Ectodermal cell (in vitro differentiated cells): ENCODE measurements around the gene FRY.

Experiments
- H3K27ac ChIP-seq: 2 replicates; pipeline ENCODE4 v1.7.0; 2013; ENCODE audit warnings: mild to moderate bottlenecking, low read depth, low read length; ENCODE audit not compliant: insufficient read depth, poor library complexity, severe bottlenecking
- H3K27me3 ChIP-seq: 2 replicates; pipeline ENCODE4 v1.7.0; 2013; ENCODE audit warnings: mild to moderate bottlenecking, low read length; ENCODE audit not compliant: insufficient read depth, control insufficient read depth, poor library complexity, severe bottlenecking
- H3K36me3 ChIP-seq: one replicate; pipeline ENCODE4 v1.7.0; 2013; ENCODE audit warnings: low read length; ENCODE audit not compliant: control insufficient read depth, insufficient read depth
- H3K4me1 ChIP-seq: one replicate; pipeline ENCODE4 v1.7.0; 2013; ENCODE audit warnings: low read length; ENCODE audit not compliant: control insufficient read depth, insufficient read depth
- H3K4me3 ChIP-seq: 2 replicates; pipeline ENCODE4 v1.7.0; 2013; ENCODE audit warnings: low read depth, low read length, control low read depth; ENCODE audit not compliant: insufficient read depth
- H3K9me3 ChIP-seq: 2 replicates; pipeline ENCODE4 v1.7.0; 2013; ENCODE audit warnings: mild to moderate bottlenecking, low read length, moderate library complexity; ENCODE audit not compliant: control insufficient read depth
- WGBS, 2 experiments: methylation state at CpG; one replicate each; pipeline ENCODE4 v1.1.7; 2013; ENCODE audit warnings: missing lambda C conversion rate in 2 of 2; 5-methylcytosine and 5-hydroxymethylcytosine counted together

FRY gene

DNA sequence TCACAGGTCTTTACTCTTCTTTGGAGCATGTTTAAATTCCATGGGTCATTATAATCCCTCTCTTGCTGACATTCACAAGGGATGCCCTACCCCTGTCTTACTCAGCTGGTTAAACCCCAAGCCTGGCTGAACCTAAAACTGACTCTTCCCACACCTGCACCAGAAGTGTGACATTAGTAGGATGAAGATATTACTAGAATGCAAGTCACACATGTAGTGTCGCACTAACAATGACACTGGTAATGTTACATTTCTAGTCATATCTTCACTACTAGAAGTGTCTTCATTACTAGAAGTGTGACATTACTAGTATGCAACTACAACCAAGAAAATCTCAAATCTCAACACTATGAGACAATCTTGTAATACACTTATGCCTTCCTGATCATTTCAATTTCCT lies 269.3 kb downstream of the FRY start:
- Histone ChIP-seq H3K9me3 (no peaks in the 10 kb centered on the region), H3K4me3 (no peak overlapping the region), H3K27ac (no peak overlapping the region), H3K36me3 (no peaks in the 10 kb centered on the region), H3K27me3 (no peaks in the 10 kb centered on the region), H3K4me1 (peaks cover 5% of the 10 kb centered on the region)
- WGBS, 2 experiments, result 90 to 100% methylated on average over 1 of the region's 1 CpG

DNA sequence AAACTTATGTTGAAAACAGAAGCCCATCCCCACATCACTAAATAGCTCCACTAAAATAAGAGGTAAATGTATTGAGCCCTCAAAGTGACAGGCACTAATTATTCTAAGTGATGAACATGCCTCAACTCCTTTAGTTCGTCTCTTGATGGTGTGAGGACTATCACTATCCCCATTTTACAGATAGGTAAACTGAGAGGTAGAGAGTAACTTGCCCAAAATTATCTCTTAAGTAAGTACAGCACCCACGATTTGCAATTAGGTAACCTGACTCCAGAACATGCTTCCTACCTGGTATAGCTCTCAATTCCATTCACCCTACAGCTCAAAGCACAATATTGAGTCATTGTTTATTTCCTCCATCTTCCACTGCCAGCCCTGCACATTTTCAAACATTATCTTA lies 270.9 kb downstream of the FRY start:
- peaks cover 5% of the 10 kb centered on the region for H3K4me1 ChIP-seq
- H3K27me3 ChIP-seq, result no peaks in the 10 kb centered on the region
- 87 to 88% methylated on average over 2 of the region's 2 CpGs for WGBS, 2 experiments
- no peaks in the 10 kb centered on the region for H3K9me3 ChIP-seq
- no peak overlapping the region for H3K4me3 ChIP-seq
- no peak overlapping the region for H3K27ac ChIP-seq
- no peaks in the 10 kb centered on the region for H3K36me3 ChIP-seq

DNA sequence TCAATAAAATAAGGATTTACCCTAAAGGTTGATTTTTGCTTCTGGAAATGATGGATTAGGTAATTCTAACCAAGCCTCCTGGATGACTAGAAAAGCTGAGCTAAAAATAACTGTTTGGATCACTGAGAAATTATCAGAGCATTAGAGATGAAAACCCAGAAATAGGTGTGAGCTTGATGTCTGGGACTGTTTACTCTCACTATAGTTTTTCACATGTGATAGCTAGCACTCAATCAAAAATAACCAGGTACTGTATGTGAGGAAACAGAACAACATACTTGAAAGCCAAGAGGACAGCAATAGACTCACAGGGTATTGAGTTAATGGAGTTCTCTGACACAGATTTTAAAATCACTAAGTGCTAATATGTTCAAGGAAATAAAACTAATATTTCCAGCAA lies 274.1 kb downstream of the FRY start:
- no peaks in the 10 kb centered on the region for H3K27me3 ChIP-seq
- no peaks in the 10 kb centered on the region for H3K4me1 ChIP-seq
- no peak overlapping the region for H3K27ac ChIP-seq
- H3K36me3 ChIP-seq, result no peaks in the 10 kb centered on the region
- no peaks in the 10 kb centered on the region for H3K9me3 ChIP-seq
- no peak overlapping the region for H3K4me3 ChIP-seq

DNA sequence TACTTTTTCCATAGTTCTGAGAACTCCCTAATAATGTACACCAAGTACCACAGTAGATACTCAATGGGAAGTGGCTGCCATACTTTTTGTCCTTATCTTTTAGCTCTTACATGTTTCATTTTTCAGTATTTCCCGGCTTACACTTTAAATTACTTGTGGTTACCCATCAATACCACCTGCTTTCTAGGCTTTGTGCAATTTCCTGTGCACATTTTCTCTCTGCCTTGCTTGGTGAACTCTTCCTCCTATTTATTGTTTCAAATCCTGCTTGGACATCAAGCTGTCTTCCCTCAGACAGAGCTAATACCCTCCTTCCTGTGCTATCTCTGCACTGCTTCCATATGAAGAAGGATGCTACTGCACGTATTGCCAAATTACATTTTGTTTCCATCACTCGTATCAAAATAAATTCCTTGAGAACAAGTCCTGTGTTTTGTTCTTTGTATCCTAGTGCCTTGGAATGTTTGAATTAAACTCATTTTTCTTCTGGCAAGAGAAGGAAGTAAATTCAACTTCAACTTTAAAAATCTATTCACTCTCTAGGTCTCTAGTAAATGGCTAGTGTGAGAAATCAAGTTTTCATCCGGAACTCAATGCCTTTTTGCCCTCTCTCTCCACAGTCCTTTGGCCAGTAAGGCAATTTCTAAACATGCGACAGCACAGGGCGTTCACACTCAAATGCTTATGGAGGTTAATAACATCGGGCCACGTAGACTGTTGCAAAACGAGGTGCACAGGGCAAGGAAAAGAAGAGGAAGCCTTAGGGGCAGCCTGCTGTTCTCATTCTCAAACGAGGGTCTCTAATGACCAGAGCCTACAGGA lies 277.9 kb downstream of the FRY start:
- no peaks in the 10 kb centered on the region for H3K27me3 ChIP-seq
- no peak overlapping the region for H3K27ac ChIP-seq
- no peaks in the 10 kb centered on the region for H3K36me3 ChIP-seq
- no peak overlapping the region for H3K4me3 ChIP-seq
- no peaks in the 10 kb centered on the region for H3K4me1 ChIP-seq
- 76 to 82% methylated on average over 9 to 10 of the region's 10 CpGs for WGBS, 2 experiments
- no peaks in the 10 kb centered on the region for H3K9me3 ChIP-seq

DNA sequence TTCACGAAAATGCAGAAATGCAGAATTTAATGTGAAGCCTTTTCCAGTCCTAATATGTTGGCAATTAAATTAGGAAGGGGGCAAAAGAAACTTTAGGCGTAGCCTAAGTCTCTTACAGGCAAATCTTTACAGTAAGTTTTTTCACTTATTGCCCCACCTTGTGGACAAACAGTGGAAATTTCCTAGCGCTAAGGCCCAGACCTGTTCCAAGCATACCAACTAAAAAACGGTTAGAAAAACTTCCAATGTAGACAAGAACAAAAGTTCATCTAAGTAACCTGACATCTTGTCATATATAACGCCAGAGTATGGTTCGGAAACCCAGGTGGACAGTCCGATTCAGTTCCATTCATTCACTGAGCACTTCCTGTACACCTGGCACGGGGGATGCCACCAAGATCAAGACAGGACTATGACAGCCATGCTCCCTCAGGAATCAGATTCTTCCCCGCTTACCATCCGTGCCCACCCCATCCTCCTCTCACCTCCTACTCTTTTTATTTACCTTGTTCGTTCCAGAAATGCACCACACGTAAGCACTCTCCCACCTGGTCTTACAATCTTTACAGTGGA lies 278.6 kb downstream of the FRY start:
- H3K27me3 ChIP-seq, result no peaks in the 10 kb centered on the region
- WGBS, 2 experiments, result 56 to 60% methylated on average over 12 of the region's 12 CpGs
- no peaks in the 10 kb centered on the region for H3K36me3 ChIP-seq
- H3K9me3 ChIP-seq, result no peaks in the 10 kb centered on the region
- no peak overlapping the region for H3K27ac ChIP-seq
- no peak overlapping the region for H3K4me3 ChIP-seq
- no peaks in the 10 kb centered on the region for H3K4me1 ChIP-seq

DNA sequence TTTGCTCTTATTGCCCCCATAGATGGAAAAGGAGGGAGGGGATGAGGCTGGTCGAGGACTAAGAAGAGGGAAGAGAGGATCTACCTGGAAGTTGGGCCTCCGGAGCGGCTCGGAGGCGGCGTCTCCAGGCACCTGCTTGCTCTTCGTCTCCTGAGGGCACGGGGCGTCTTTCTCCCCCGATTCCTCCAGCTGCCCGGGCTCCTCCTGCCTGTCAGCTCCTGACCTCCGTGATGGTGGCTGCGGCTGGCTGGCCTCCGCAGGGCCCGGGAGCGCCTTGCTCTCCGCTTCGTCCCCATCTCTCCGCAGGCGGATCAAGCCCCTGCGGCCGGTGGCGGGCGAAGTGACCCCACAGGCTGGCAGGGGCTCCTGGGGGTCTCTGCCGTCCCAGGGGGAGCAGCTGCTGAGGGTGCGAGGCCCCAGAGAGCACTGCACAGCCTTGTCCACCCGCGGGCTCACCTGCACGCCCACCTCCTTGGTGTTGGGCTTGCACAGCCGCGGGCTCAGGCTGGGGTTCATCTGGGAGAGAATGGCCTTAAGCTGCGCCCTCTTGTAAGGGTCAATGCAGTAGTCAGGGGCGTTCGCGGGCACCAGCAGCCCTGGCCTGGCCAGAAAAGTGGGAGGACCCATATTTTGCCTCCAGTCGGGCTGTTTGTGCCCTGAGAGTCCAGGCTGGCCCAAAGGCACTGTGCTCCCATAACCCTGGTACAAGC lies 279.8 kb downstream of the FRY start:
- no peak overlapping the region for H3K27ac ChIP-seq
- 91 to 93% methylated on average over 36 of the region's 36 CpGs for whole genome bisulfite sequencing, 2 experiments

DNA sequence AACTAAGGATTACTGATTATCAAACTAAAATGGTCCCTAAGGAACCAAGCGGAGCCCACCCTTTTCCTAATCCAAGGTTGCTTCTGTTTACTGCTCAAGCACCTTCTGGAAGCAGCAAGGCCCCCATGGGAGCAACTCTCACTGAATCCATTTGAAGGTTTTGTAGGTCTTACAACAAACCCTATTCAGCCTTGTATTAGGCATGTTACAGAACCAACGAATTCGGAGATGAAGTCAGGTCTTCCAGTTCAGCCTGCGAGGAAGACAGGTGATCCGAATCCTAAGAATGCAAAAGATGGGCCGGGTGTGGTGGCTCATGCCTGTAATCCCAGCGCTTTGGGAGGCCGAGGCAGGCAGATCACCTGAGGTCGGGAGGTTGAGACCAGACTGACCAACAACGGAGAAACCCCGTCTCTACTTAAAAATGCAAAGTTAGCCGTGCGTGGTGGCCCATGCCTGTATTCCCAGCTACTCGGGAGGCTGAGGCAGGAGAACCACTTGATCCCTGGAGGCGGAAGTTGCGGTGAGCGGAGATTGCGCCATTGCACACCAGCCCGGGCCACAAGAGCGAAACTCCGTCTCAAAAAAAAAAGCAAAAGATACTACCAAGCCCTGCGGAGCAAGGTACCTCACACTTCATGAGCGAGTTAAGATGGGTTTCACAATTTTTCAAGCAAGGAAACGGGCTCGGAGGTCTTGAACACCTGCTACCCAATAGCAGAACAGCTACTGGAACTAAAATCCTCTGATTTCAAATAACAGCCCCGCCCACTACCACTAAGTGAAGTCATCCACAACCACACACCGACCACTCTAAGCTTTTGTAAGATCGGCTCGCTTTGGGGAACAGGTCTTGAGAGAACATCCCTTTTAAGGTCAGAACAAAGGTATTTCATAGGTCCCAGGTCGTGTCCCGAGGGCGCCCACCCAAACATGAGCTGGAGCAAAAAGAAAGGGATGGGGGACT lies 283.0 kb downstream of the FRY start:
- Histone ChIP-seq H3K36me3 (no peaks in the 10 kb centered on the region), H3K4me3 (peak overlapping the region; percentile 84), H3K27me3 (no peaks in the 10 kb centered on the region), H3K4me1 (no peaks in the 10 kb centered on the region), H3K9me3 (no peaks in the 10 kb centered on the region), H3K27ac (peak overlapping the region; percentile 98)
- 84% methylated on average over 32 of the region's 32 CpGs for WGBS, 2 experiments

More for the DNA sequence above, 279.8 kb downstream of the FRY start:
- Histone ChIP-seq H3K27me3 (no peaks in the 10 kb centered on the region), H3K36me3 (no peaks in the 10 kb centered on the region), H3K4me1 (no peaks in the 10 kb centered on the region), H3K4me3 (no peak overlapping the region), H3K9me3 (no peaks in the 10 kb centered on the region)

DNA sequence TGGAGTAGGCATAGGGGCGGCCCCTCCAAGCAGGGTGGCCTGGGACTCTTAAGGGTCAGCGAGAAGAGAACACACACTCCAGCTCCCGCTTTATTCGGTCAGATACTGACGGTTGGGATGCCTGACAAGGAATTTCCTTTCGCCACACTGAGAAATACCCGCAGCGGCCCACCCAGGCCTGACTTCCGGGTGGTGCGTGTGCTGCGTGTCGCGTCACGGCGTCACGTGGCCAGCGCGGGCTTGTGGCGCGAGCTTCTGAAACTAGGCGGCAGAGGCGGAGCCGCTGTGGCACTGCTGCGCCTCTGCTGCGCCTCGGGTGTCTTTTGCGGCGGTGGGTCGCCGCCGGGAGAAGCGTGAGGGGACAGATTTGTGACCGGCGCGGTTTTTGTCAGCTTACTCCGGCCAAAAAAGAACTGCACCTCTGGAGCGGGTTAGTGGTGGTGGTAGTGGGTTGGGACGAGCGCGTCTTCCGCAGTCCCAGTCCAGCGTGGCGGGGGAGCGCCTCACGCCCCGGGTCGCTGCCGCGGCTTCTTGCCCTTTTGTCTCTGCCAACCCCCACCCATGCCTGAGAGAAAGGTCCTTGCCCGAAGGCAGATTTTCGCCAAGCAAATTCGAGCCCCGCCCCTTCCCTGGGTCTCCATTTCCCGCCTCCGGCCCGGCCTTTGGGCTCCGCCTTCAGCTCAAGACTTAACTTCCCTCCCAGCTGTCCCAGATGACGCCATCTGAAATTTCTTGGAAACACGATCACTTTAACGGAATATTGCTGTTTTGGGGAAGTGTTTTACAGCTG lies 283.9 kb downstream of the FRY start, which contains the start of the genes BRCA2 and ZAR1L:
TSS of gene BRCA2 (plus strand) at position 271 of the 790 bp plus-strand sequence. CDS start 953 bp downstream, outside the sequence.
TSS of gene ZAR1L (minus strand) at position 126 of the 790 bp plus-strand sequence. CDS start 3,438 bp downstream, outside the sequence.
- H3K27ac ChIP-seq, result peak within 1 kb of the TSS; percentile 98
- WGBS, 2 experiments, result 1 to 2% methylated on average over 60 of the region's 60 CpGs
- no peaks in the 10 kb centered on the region for H3K4me1 ChIP-seq
- H3K36me3 ChIP-seq, result peaks cover 7% of the 10 kb centered on the region
- no peaks in the 10 kb centered on the region for H3K27me3 ChIP-seq
- H3K9me3 ChIP-seq, result no peaks in the 10 kb centered on the region
- peak within 1 kb of the TSS; percentile 84 for H3K4me3 ChIP-seq

DNA sequence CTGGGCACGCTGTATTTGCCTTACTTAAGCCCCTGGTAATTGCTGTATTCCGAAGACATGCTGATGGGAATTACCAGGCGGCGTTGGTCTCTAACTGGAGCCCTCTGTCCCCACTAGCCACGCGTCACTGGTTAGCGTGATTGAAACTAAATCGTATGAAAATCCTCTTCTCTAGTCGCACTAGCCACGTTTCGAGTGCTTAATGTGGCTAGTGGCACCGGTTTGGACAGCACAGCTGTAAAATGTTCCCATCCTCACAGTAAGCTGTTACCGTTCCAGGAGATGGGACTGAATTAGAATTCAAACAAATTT lies 284.4 kb downstream of the FRY start:
- Histone ChIP-seq H3K36me3 (peaks cover 13% of the 10 kb centered on the region), H3K9me3 (no peaks in the 10 kb centered on the region), H3K4me1 (no peaks in the 10 kb centered on the region), H3K27ac (peak overlapping the region; percentile 98), H3K4me3 (peak overlapping the region; percentile 84), H3K27me3 (no peaks in the 10 kb centered on the region)
- 4 to 5% methylated on average over 13 of the region's 13 CpGs for WGBS, 2 experiments
